Breast epithelium (tissue), 3 donors: ENCODE results near the gene TRMT13.

Source experiments
- POLR2A ChIP-seq: fragments of 450-650 bp; IDR thresholded peaks from one replicate; pipeline ENCODE4 v1.6.1; 2016; ENCODE audit warnings: antibody characterized with exemption, mild to moderate bottlenecking, moderate library complexity
- POLR2AphosphoS5 ChIP-seq, 3 donors: sonication (generic); formaldehyde crosslinking; IDR thresholded peaks; one replicate each; pipeline ENCODE4 v1.6.1; 2017; ENCODE audit warnings: antibody characterized with exemption in 3 of 3
- TF ChIP-seq, protein P1 (sequence below), 3 donors: fragments of 450-650 bp; IDR thresholded peaks; one replicate each; pipeline ENCODE4 v1.5.1; 2016 to 2017; ENCODE audit warnings: antibody characterized with exemption in 3 of 3, mild to moderate bottlenecking in 3 of 3, moderate library complexity in 3 of 3

DNA sequence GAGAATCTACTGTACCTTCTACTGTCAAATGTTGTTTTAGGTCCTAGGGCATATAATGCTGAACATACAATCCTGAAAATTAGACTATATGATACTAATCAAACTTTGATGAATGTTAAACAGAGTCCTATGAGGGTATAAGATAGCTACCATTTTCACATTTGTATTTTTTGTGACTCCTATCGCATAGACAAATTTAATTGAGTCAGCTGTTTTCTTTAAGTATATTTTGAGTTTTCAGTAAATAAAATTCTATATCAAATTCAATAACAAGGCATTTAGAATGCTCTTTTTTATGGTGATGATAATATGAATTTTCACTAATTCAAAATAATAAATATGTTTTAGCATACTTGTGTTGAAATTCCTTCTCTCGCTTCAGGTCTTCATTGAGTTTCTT lies 35.1 kb downstream of the TRMT13 start:
- TF ChIP-seq POLR2A, result no peak
- TF ChIP-seq, protein P1, sequence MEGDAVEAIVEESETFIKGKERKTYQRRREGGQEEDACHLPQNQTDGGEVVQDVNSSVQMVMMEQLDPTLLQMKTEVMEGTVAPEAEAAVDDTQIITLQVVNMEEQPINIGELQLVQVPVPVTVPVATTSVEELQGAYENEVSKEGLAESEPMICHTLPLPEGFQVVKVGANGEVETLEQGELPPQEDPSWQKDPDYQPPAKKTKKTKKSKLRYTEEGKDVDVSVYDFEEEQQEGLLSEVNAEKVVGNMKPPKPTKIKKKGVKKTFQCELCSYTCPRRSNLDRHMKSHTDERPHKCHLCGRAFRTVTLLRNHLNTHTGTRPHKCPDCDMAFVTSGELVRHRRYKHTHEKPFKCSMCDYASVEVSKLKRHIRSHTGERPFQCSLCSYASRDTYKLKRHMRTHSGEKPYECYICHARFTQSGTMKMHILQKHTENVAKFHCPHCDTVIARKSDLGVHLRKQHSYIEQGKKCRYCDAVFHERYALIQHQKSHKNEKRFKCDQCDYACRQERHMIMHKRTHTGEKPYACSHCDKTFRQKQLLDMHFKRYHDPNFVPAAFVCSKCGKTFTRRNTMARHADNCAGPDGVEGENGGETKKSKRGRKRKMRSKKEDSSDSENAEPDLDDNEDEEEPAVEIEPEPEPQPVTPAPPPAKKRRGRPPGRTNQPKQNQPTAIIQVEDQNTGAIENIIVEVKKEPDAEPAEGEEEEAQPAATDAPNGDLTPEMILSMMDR (IDR thresholded peaks at IDR 0.05), result no peak
- no peak for TF ChIP-seq POLR2AphosphoS5 (IDR thresholded peaks at IDR 0.05)
